GM18519 (cell line): ENCODE data around the gene GNGT2.
A peak's percentile ranks its signal among the peaks of the same experiment; 100 is the strongest.

Experiments
- ATAC-seq: cut with Tn5 transposase; IDR thresholded peaks from one replicate; pipeline ENCODE4 v1.9.1; 2021; ENCODE audit warnings: mild to moderate bottlenecking, moderate library complexity; ENCODE audit not compliant: unreplicated experiment, low FRiP score

Gene GNGT2

GRCh38 chr17:49229805-49230600 is 19.6 kb upstream of the GNGT2 start:
- no peak for ATAC-seq

GRCh38 chr17:49229076-49229804 is 18.9 kb upstream of the GNGT2 start:
- no peak for ATAC-seq

- ATAC-seq = no peak
Observed at GRCh38 chr17:49227436-49228261, 17.3 kb upstream of the GNGT2 start.

- no peak for ATAC-seq
Observed at GRCh38 chr17:49226771-49227435, 16.5 kb upstream of the GNGT2 start.

GRCh38 chr17:49225554-49226236 is 15.3 kb upstream of the GNGT2 start:
- no peak for ATAC-seq

- ATAC-seq = no peak
Observed at GRCh38 chr17:49224997-49225337, 14.6 kb upstream of the GNGT2 start.

GRCh38 chr17:49224198-49224996 is 14.0 kb upstream of the GNGT2 start:
- no peak for ATAC-seq

GRCh38 chr17:49223517-49224197 is 13.3 kb upstream of the GNGT2 start:
- no peak for ATAC-seq

GRCh38 chr17:49223168-49223516 is 12.8 kb upstream of the GNGT2 start:
- ATAC-seq = no peak

GRCh38 chr17:49219987-49220386 is 9.6 kb upstream of the GNGT2 start:
- no peak for ATAC-seq

- no peak for ATAC-seq
Observed at GRCh38 chr17:49218941-49219913, 8.9 kb upstream of the GNGT2 start.

GRCh38 chr17:49217651-49218413 is 7.5 kb upstream of the GNGT2 start:
- peak; percentile 34 for ATAC-seq

GRCh38 chr17:49216953-49217650 is 6.7 kb upstream of the GNGT2 start:
- ATAC-seq = no peak

- no peak for ATAC-seq
Observed at GRCh38 chr17:49216482-49216881, 6.1 kb upstream of the GNGT2 start.

GRCh38 chr17:49214676-49215360 is 4.4 kb upstream of the GNGT2 start:
- ATAC-seq = no peak

GRCh38 chr17:49213847-49214246 is 3.5 kb upstream of the GNGT2 start:
- no peak for ATAC-seq
